Inferior parietal cortex (tissue), 1 donor: ENCODE measurements around the gene CENPN.

ENCODE experiments used
- DNase-seq: peaks from one replicate; pipeline ENCODE4 v3.0.0-alpha.2; 2016; ENCODE audit errors: extremely low spot score

CENPN gene

DNA sequence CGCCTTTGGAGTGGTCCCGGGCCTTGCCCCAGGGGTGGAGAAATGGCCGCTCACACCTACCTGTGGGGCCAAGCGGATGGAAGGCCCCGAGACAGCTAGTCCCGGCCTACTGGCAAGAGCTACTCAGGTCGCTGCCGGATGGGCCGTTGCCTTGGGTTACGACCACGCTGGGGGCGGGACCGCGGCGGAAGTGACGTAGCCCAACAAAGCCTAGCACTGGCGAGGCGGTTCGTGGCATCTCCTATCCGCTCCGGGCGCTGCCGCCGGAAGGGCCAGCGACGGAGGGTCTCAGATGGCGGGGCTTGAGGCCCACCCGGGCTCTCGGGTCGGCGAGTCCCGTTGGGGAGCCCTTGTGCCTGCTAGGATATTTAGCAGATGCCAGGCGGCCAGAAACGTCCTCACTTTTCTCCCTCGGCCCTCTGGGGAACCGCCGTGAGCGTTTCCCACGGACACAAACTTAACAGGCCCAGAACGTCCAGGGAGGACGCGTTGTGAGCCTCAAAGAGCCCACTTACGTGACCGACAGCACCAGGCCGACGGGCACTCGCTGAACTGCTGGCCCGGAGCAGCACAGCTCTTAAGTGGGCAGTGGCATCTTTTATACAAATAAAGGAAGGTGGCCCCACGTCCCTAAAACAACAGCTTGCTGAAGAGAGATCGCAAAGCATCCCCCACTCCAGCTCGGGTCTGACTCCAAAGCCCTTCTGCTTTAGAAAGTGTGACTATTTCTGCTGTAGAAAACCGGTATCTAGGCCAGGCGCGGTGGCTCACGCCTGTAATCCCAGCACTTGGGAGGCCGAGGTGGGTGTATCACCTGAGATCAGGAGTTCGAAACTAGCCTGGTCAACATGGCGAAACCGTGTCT lies 70.3 kb downstream of the CENPN start, which contains the start of gene C16orf46:
Gene C16orf46, minus strand, starts transcription at position 163 of the 865 bp plus-strand sequence. CDS start 13,283 bp downstream, outside the sequence.
- peak; percentile 98 for DNase-seq

DNA sequence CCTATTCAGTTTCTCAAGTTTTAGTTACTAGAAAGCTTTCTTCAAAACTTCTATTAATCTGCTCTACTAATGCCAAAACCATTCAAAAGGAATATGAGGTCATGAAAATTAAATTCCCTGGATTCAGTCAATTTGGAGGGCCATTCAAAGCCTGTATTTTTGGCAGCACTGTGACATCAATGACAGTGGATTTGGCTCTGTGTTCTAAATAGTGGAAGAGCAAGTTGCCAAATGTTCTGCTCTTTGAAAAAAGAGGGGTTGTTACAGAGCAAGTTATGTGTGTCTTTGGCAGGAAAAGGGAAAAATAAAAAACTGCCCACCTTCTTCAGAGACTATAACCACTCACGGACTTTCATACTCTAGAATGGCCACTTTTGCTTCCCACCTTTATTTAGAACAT lies 73.2 kb downstream of the CENPN start:
- DNase-seq: no peak

DNA sequence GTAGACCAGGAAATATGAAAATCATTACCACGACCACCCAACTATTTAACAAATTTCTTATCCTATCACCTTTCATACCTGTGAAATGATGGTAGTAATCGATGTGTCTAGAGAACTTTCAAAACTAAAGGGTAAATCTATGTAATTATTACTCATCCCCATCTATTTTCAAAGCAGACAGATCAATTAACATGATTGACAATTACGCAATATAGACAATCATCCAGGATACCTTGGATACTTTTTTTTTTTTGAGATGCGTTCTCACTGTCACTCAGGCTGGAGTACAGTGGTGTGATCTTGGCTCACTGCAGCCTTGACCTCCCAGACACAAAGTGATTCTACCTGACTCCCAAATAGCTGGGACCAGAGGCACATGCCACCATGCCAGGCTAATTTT lies 74.0 kb downstream of the CENPN start:
- DNase-seq: no peak
